Right cardiac atrium (tissue), 5 donors: Measurements from ENCODE around the gene SUDS3. TPM values are rescaled to one million over a fixed set of nuclear protein-coding genes. Genes with fewer than 3 reads are reported as not detected.
A peak's percentile ranks its signal among the peaks of the same experiment; 100 is the strongest.

Experiments
- ATAC-seq, 2 donors: fragments of 200-7000 bp; cut with Tn5 transposase; one replicate each; pipeline versions ENCODE4 v1.8.0 to v1.9.1; 2020; ENCODE audit warnings: moderate library complexity in 2 of 2, mild to moderate bottlenecking in 1 of 2
- DNase-seq, 3 donors: peaks; one replicate each; pipeline ENCODE4 v3.0.0-alpha.2; 2020
- H3K27ac ChIP-seq: one replicate; pipeline ENCODE4 v1.5.1; 2013; ENCODE audit warnings: mild to moderate bottlenecking, low read length, control low read depth, moderate library complexity
- H3K27me3 ChIP-seq: one replicate; pipeline ENCODE4 v1.6.1; 2013; ENCODE audit not compliant: control insufficient read depth, insufficient read depth
- H3K4me1 ChIP-seq: one replicate; pipeline ENCODE4 v1.6.1; 2013; ENCODE audit warnings: low read length; ENCODE audit not compliant: control insufficient read depth, insufficient read depth
- H3K4me3 ChIP-seq: one replicate; pipeline ENCODE4 v1.5.1; 2013; ENCODE audit warnings: low read length, control low read depth
- H3K9me3 ChIP-seq: one replicate; pipeline ENCODE4 v1.6.1; 2013; ENCODE audit warnings: low read length; ENCODE audit not compliant: control insufficient read depth
- WGBS: extraction: QIAGEN DNeasy Blood & Tissue Kit; methylation state at CpG from one replicate; pipeline ENCODE4 v1.1.7; 2013; 5-methylcytosine and 5-hydroxymethylcytosine counted together
- intact Hi-C, 4 donors: fragments of 100-400 bp; cut with DNase I; formaldehyde crosslinking; loops; one replicate each; pipeline versions ENCODE4 v1.11.0 to v1.14.0; 2022 to 2023
- polyA plus RNA-seq: library from polyadenylated mRNA; stranded (reverse); fragments of 200-250 nt; gene quantifications from one replicate; pipeline ENCODE4 v1.2.3, GENCODE V29; 2013
- total RNA-seq, 4 donors: library from RNA; stranded (reverse); fragmentation: NEBNext Ultra II Directional; extraction: Animal tissue kit (Norgen Biotek cat#: 25700); gene quantifications; one replicate each; pipeline ENCODE4 v1.2.1, GENCODE V29; 2021
- donor health status: healthy with polysubstance abuse.
- donor health status: DM: no; HTN: yes; CAD: no.
- donor health status: DM: no; HTN: no; CAD: no.
- donor health status: DM: no; HTN: yes; CAD: no; lungs with severe emphysema.
- donor health status: DM: yes; HTN: yes; CAD: no.

SUDS3 gene
- total and polyA plus RNA-seq, 5 donors = 9.5 to 24.0 (median 21.0) TPM

- H3K27ac ChIP-seq = peak within 1 kb of the TSS; percentile 99
- no peaks in the 10 kb centered on the region for H3K27me3 ChIP-seq
- under 1% methylated on average over 75 of the region's 75 CpGs for whole genome bisulfite sequencing
- no peaks in the 10 kb centered on the region for H3K9me3 ChIP-seq
- H3K4me3 ChIP-seq = peak within 1 kb of the TSS; percentile 98
- ATAC-seq (peak; percentile 96 to 97), DNase-seq (peak; percentile 98 to 99 (median 99))
- H3K4me1 ChIP-seq = no peaks in the 10 kb centered on the region
- intact Hi-C loops = loop anchor here in 2 of 4 donors (5.0 kb wide), 1 partner anchor 181 kb away; no protein-coding TSS in a partner anchor
Measured at GRCh38 chr12:118372541-118373495, 3.5 kb upstream of the SUDS3 start, which contains the start of gene TAOK3. Gene TAOK3 (minus strand): TSS chr12:118372907. CDS start chr12:118255567, 117,340 bp downstream.

GRCh38 chr12:118373616-118374015 is 2.7 kb upstream of the SUDS3 start:
- Histone ChIP-seq H3K9me3 (no peaks in the 10 kb centered on the region), H3K27ac (peak overlapping the region; percentile 99), H3K4me3 (peak overlapping the region; percentile 97), H3K4me1 (no peaks in the 10 kb centered on the region), H3K27me3 (no peaks in the 10 kb centered on the region)
- no peak for DNase-seq
- 60% methylated on average over 5 of the region's 5 CpGs for WGBS
- ATAC-seq = no peak
- intact Hi-C loops = loop anchor here in 2 of 4 donors (5.0 kb wide), 1 partner anchor 181 kb away; no protein-coding TSS in a partner anchor

- Histone ChIP-seq H3K9me3 (no peaks in the 10 kb centered on the region), H3K27me3 (no peaks in the 10 kb centered on the region), H3K4me1 (no peaks in the 10 kb centered on the region), H3K4me3 (no peak overlapping the region), H3K27ac (peak overlapping the region; percentile 73)
- DNase-seq = no peak
- ATAC-seq = no peak
- intact Hi-C loops = loop anchor here in 2 of 4 donors (5.0 kb wide), 1 partner anchor 182 kb away; no protein-coding TSS in a partner anchor
- 92% methylated on average over 14 of the region's 14 CpGs for WGBS
Measured at GRCh38 chr12:118374126-118374725, 2.1 kb upstream of the SUDS3 start.

DNA sequence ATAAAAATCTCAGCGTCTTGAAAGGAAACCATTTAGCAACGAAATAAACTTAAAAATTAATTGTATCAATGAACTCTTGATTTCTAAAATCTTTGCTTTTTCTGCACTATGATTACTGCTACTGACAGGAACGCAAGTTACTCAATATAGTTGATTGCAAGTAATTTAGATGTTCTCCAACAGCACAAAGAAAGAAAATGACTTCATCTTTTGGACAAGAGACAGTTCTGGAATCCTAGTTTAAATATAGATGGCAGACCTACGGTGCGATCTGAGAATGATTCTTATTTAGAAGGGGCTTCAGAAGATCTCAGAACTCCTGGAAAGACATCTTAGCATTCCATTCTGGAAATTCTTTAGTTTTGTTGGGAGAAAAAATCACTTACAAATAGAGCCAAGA is 1.4 kb upstream of the SUDS3 start:
- ATAC-seq = no peak
- 53% methylated on average over 5 of the region's 5 CpGs for WGBS
- no peak overlapping the region for H3K4me3 ChIP-seq

GRCh38 chr12:118375348-118375747 is 1.0 kb upstream of the SUDS3 start:
- ATAC-seq (no peak), DNase-seq (no peak)
- Histone ChIP-seq H3K4me1 (no peaks in the 10 kb centered on the region), H3K9me3 (no peaks in the 10 kb centered on the region), H3K27ac (peak overlapping the region; percentile 51), H3K4me3 (no peak overlapping the region), H3K27me3 (no peaks in the 10 kb centered on the region)
- intact Hi-C loops = loop anchor here (5.0 kb wide), 2 partner anchors 193 to 253 kb away; no protein-coding TSS in a partner anchor
- WGBS = 68% methylated on average over 10 of the region's 10 CpGs

More for the DNA sequence above, 1.4 kb upstream of the SUDS3 start:
- Histone ChIP-seq H3K27me3 (no peaks in the 10 kb centered on the region), H3K9me3 (no peaks in the 10 kb centered on the region), H3K27ac (no peak overlapping the region), H3K4me1 (no peaks in the 10 kb centered on the region)
- intact Hi-C loops = loop anchor here (5.0 kb wide), 3 partner anchors 183 to 253 kb away; no protein-coding TSS in a partner anchor
- DNase-seq = no peak

- H3K4me1 ChIP-seq = no peaks in the 10 kb centered on the region
- H3K27me3 ChIP-seq = no peaks in the 10 kb centered on the region
- peak overlapping the region; percentile 46 for H3K27ac ChIP-seq
- no peak for ATAC-seq
- DNase-seq = no peak
- peak overlapping the region; percentile 80 for H3K4me3 ChIP-seq
- intact Hi-C loops = loop anchor here (5.0 kb wide), 2 partner anchors 195 to 255 kb away; no protein-coding TSS in a partner anchor
- WGBS = 3% methylated on average over 22 of the region's 22 CpGs
- H3K9me3 ChIP-seq = no peaks in the 10 kb centered on the region
Measured at GRCh38 chr12:118377021-118377883, 897 bp downstream of the SUDS3 start.

- DNase-seq (peak; percentile 41 to 79 (median 69)), ATAC-seq (no peak)
- Histone ChIP-seq H3K27me3 (no peaks in the 10 kb centered on the region), H3K4me3 (peak overlapping the region; percentile 80), H3K27ac (no peak overlapping the region), H3K4me1 (no peaks in the 10 kb centered on the region), H3K9me3 (no peaks in the 10 kb centered on the region)
- 36% methylated on average over 8 of the region's 8 CpGs for WGBS
- intact Hi-C loops = loop anchor here (5.0 kb wide), 2 partner anchors 196 to 256 kb away; no protein-coding TSS in a partner anchor
Measured at GRCh38 chr12:118377884-118378470, 1.6 kb downstream of the SUDS3 start.

GRCh38 chr12:118391424-118391823 is 15.1 kb downstream of the SUDS3 start:
- Histone ChIP-seq H3K9me3 (no peaks in the 10 kb centered on the region), H3K27ac (no peak overlapping the region), H3K4me3 (no peak overlapping the region), H3K27me3 (no peaks in the 10 kb centered on the region), H3K4me1 (peaks cover 3% of the 10 kb centered on the region)
- WGBS = 68% methylated on average over 2 of the region's 2 CpGs
- ATAC-seq (peak; percentile 41 to 59), DNase-seq (no peak)
- intact Hi-C loops = loop anchor here in 1 of 4 donors (10.0 kb wide), 1 partner anchor 517 kb away; no protein-coding TSS in a partner anchor

GRCh38 chr12:118391836-118392235 is 15.5 kb downstream of the SUDS3 start:
- no peak for ATAC-seq
- no peak overlapping the region for H3K27ac ChIP-seq
- no peaks in the 10 kb centered on the region for H3K9me3 ChIP-seq
- intact Hi-C loops = loop anchor here in 1 of 4 donors (10.0 kb wide), 1 partner anchor 517 kb away; no protein-coding TSS in a partner anchor
- WGBS = 94% methylated on average over 1 of the region's 1 CpG
- H3K27me3 ChIP-seq = no peaks in the 10 kb centered on the region
- DNase-seq = no peak
- H3K4me3 ChIP-seq = no peak overlapping the region
- H3K4me1 ChIP-seq = peaks cover 3% of the 10 kb centered on the region
